Measurements from ENCODE around the gene ZDHHC14.

GRCh38 chr6:157424491-157425020 lies 43.6 kb downstream of the ZDHHC14 start:
- TF ChIP-seq SMC3 (IDR thresholded peaks at IDR 0.05) (no peak), RAD21 (conservative IDR thresholded peaks at IDR 0.05 in 1 of 2, IDR thresholded peaks at IDR 0.05 in 1 of 2) (no peak), KDM1A (IDR thresholded peaks at IDR 0.05; ENCODE audit: low read depth) (no peak)

All from A549 (cell line).